H9 (cell line): Measurements from ENCODE around the gene RIPK4. TPM values are rescaled to one million over a fixed set of nuclear protein-coding genes. Genes with fewer than 3 reads are reported as not detected.
A peak's percentile ranks its signal among the peaks of the same experiment; 100 is the strongest.

Experiments used
- DNase-seq: peaks from one replicate; pipeline ENCODE4 v3.0.0-alpha.2; 2017
- H2AFZ ChIP-seq: one replicate; pipeline ENCODE4 v1.6.1; 2013; ENCODE audit warnings: mild to moderate bottlenecking, low read length, control low read depth, moderate library complexity
- H2AK5ac ChIP-seq: 2 replicates; pipeline ENCODE4 v1.6.1; 2013; ENCODE audit warnings: low read length, control low read depth, mixed read lengths; ENCODE audit not compliant: insufficient read length
- H2BK120ac ChIP-seq: one replicate; pipeline ENCODE4 v1.6.1; 2013; ENCODE audit warnings: low read depth, mild to moderate bottlenecking, low read length, control low read depth, inconsistent platforms; ENCODE audit not compliant: poor library complexity, severe bottlenecking
- H2BK12ac ChIP-seq: 2 replicates; pipeline ENCODE4 v1.6.1; 2013; ENCODE audit warnings: low read length, control low read depth, mixed read lengths, low read depth; ENCODE audit not compliant: insufficient read length
- H2BK15ac ChIP-seq: 2 replicates; pipeline ENCODE4 v1.6.1; 2013; ENCODE audit warnings: low read depth, low read length, control low read depth
- H2BK20ac ChIP-seq: one replicate; pipeline ENCODE4 v1.6.1; 2013; ENCODE audit warnings: low read depth, mild to moderate bottlenecking, low read length, control low read depth, inconsistent platforms; ENCODE audit not compliant: poor library complexity, severe bottlenecking
- H2BK5ac ChIP-seq: 2 replicates; pipeline ENCODE4 v1.6.1; 2013; ENCODE audit warnings: low read length, control low read depth, mixed read lengths; ENCODE audit not compliant: insufficient read length
- H3K14ac ChIP-seq: 2 replicates; pipeline ENCODE4 v1.6.1; 2013; ENCODE audit warnings: low read length, control low read depth; ENCODE audit not compliant: insufficient read depth
- H3K18ac ChIP-seq: 2 replicates; pipeline ENCODE4 v1.6.1; 2013; ENCODE audit warnings: low read depth, mild to moderate bottlenecking, mixed read lengths, low read length, control low read depth; ENCODE audit not compliant: insufficient read length
- H3K23ac ChIP-seq: 2 replicates; pipeline ENCODE4 v1.6.1; 2013; ENCODE audit warnings: low read length, control low read depth, mixed read lengths, low read depth; ENCODE audit not compliant: insufficient read length
- H3K23me2 ChIP-seq: 2 replicates; pipeline ENCODE4 v1.6.1; 2013; ENCODE audit warnings: low read depth, mild to moderate bottlenecking, mixed read lengths, low read length, control low read depth; ENCODE audit not compliant: insufficient read length, poor library complexity, severe bottlenecking
- H3K27ac ChIP-seq: 2 replicates; pipeline ENCODE4 v1.5.1; 2013; ENCODE audit warnings: low read length, control low read depth, mixed read lengths, low read depth; ENCODE audit not compliant: insufficient read length
- H3K27me3 ChIP-seq: 2 replicates; pipeline ENCODE4 v1.6.1; 2013; ENCODE audit warnings: low read length, control low read depth, inconsistent platforms; ENCODE audit not compliant: insufficient read depth
- H3K4ac ChIP-seq: 2 replicates; pipeline ENCODE4 v1.6.1; 2013; ENCODE audit warnings: low read depth, mild to moderate bottlenecking, control low read depth, inconsistent platforms, low read length, moderate library complexity
- H3K4me1 ChIP-seq: 2 replicates; pipeline ENCODE4 v1.6.1; 2013; ENCODE audit warnings: low read length, control low read depth, inconsistent platforms; ENCODE audit not compliant: insufficient read depth
- H3K4me2 ChIP-seq: 2 replicates; pipeline ENCODE4 v1.6.1; 2013; ENCODE audit warnings: low read length, control low read depth, mixed read lengths; ENCODE audit not compliant: insufficient read length, insufficient read depth
- H3K56ac ChIP-seq: 2 replicates; pipeline ENCODE4 v1.6.1; 2013; ENCODE audit warnings: low read depth, mild to moderate bottlenecking, mixed read lengths, low read length, control low read depth; ENCODE audit not compliant: insufficient read length
- H3K79me1 ChIP-seq: 2 replicates; pipeline ENCODE4 v1.6.1; 2013; ENCODE audit warnings: low read depth, mild to moderate bottlenecking, moderate library complexity, low read length, control low read depth, inconsistent platforms; ENCODE audit not compliant: insufficient read depth, poor library complexity, severe bottlenecking
- H3K79me2 ChIP-seq: 2 replicates; pipeline ENCODE4 v1.6.1; 2013; ENCODE audit warnings: low read length, control low read depth, inconsistent platforms; ENCODE audit not compliant: insufficient read depth
- H3K9ac ChIP-seq: 2 replicates; pipeline ENCODE4 v1.6.1; 2013; ENCODE audit warnings: low read length, control low read depth, mixed read lengths; ENCODE audit not compliant: insufficient read length; ENCODE audit errors: extremely low read depth
- H3K9me3 ChIP-seq: one replicate; pipeline ENCODE4 v1.6.1; 2013; ENCODE audit warnings: low read depth, low read length, inconsistent platforms; ENCODE audit not compliant: control insufficient read depth
- H3T11ph ChIP-seq: one replicate; pipeline ENCODE4 v1.6.1; 2013; ENCODE audit warnings: mild to moderate bottlenecking, low read length, control low read depth, inconsistent platforms
- H4K20me1 ChIP-seq: one replicate; pipeline ENCODE4 v1.6.1; 2013; ENCODE audit not compliant: control insufficient read depth, insufficient read length, insufficient read depth
- H4K5ac ChIP-seq: 2 replicates; pipeline ENCODE4 v1.6.1; 2013; ENCODE audit warnings: low read depth, mild to moderate bottlenecking, mixed read lengths, low read length, control low read depth; ENCODE audit not compliant: insufficient read length
- H4K8ac ChIP-seq: replicated peaks from 2 replicates; pipeline ENCODE4 v1.6.1; 2013; ENCODE audit warnings: low read length, control low read depth, mixed read lengths, low read depth; ENCODE audit not compliant: insufficient read length
- H4K91ac ChIP-seq: 2 replicates; pipeline ENCODE4 v1.6.1; 2013; ENCODE audit warnings: low read depth, mild to moderate bottlenecking, moderate library complexity, mixed read lengths, low read length, control low read depth; ENCODE audit not compliant: insufficient read length
- H3K27ac Mint-ChIP-seq, 3 experiments: 2 replicates in 2 of 3; 3 replicates in 1 of 3; pipeline ENCODE4 v1.8.0; 2020 to 2021; ENCODE audit warnings: mixed read lengths in 3 of 3, mild to moderate bottlenecking in 1 of 3, moderate library complexity in 1 of 3
- H3K27me3 Mint-ChIP-seq: 2 replicates; pipeline ENCODE4 v1.8.0; 2021; ENCODE audit warnings: low read depth, mild to moderate bottlenecking, moderate library complexity, mixed read lengths
- H3K36me3 Mint-ChIP-seq, 3 experiments: 2 replicates in 2 of 3; 3 replicates in 1 of 3; pipeline ENCODE4 v1.8.0; 2020 to 2021; ENCODE audit warnings: low read depth in 3 of 3, mixed read lengths in 3 of 3; ENCODE audit not compliant: insufficient read depth in 1 of 3
- H3K4me1 Mint-ChIP-seq, 2 experiments: 2 replicates each; pipeline ENCODE4 v1.8.0; 2020; ENCODE audit warnings: mixed read lengths in 2 of 2
- H3K4me3 Mint-ChIP-seq, 2 experiments: 2 replicates in 1 of 2; 3 replicates in 1 of 2; pipeline ENCODE4 v1.8.0; 2020 to 2021; ENCODE audit warnings: mild to moderate bottlenecking in 2 of 2, mixed read lengths in 2 of 2, moderate library complexity in 1 of 2
- H3K9me3 Mint-ChIP-seq, 2 experiments: 2 replicates in 1 of 2; 3 replicates in 1 of 2; pipeline ENCODE4 v1.8.0; 2020; ENCODE audit warnings: mild to moderate bottlenecking in 2 of 2, mixed read lengths in 2 of 2, moderate library complexity in 1 of 2
- CTCF ChIP-seq: fragments of 200-600 bp; sonication (generic); conservative IDR thresholded peaks from 3 replicates; pipeline ENCODE4 v1.8.0; 2021; ENCODE audit warnings: antibody characterized with exemption, mild to moderate bottlenecking
- WGBS: extraction: QIAGEN DNeasy Blood & Tissue Kit; methylation state at CpG from one replicate; pipeline ENCODE4 v1.1.7; 2013; ENCODE audit warnings: missing lambda C conversion rate, low lambda C conversion rate, mixed read lengths; ENCODE audit not compliant: insufficient read length; ENCODE audit errors: extremely low coverage; 5-methylcytosine and 5-hydroxymethylcytosine counted together
- total RNA-seq: library from RNA; stranded (reverse); gene quantifications from 2 replicates; pipeline ENCODE4 v1.2.1, GENCODE V29; 2021

RIPK4 gene
- total RNA-seq, 1 experiment from 2014 or later: 2.9 TPM

GRCh38 chr21:41772351-41773080 is 5.7 kb upstream of the RIPK4 start:
- Histone ChIP-seq H2BK120ac (no peak overlapping the region), H2BK12ac (no peak overlapping the region), H2BK5ac (no peak overlapping the region), H4K20me1 (no peaks in the 10 kb centered on the region), H3K27ac (no peak overlapping the region), H3K18ac (peak overlapping the region; percentile 3), H2BK20ac (no peak overlapping the region), H3K14ac (peak overlapping the region; percentile 26; the same call in 1 of the 2 replicates), H3K27me3 (peaks cover 33% of the 10 kb centered on the region; the same call in 1 of the 2 replicates), H3K23me2 (no peaks in the 10 kb centered on the region), H3K9me3 (no peaks in the 10 kb centered on the region), H3T11ph (no peak overlapping the region), H3K9ac (no peak overlapping the region), H3K79me2 (no peaks in the 10 kb centered on the region), H3K56ac (no peak overlapping the region), H2AK5ac (no peak overlapping the region), H4K8ac (no peak overlapping the region), H4K5ac (no peak overlapping the region), H3K79me1 (no peaks in the 10 kb centered on the region), H2BK15ac (no peak overlapping the region), H2AFZ (no peak overlapping the region), H3K4me1 (0 out of 2 replicates have a peak, but pooled peaks cover 2% of the 10 kb centered on the region), H3K4me2 (no peak overlapping the region), H4K91ac (no peak overlapping the region), H3K4ac (no peak overlapping the region), H3K23ac (no peak overlapping the region)
- H3K36me3 Mint-ChIP-seq: no peaks in the 10 kb centered on the region
- peaks cover 78% of the 10 kb centered on the region for H3K27me3 Mint-ChIP-seq
- DNase-seq: no peak
- no CpG with 5 or more reads among the region's 16 CpGs for WGBS
- H3K4me3 Mint-ChIP-seq: peak overlapping the region in 1 of 2 experiments; percentile 55; a peak in 2 of 5 replicates
- peak; percentile 35; the same call in 2 of the 3 replicates for TF ChIP-seq CTCF
- no peaks in the 10 kb centered on the region; a peak in 2 of 5 replicates for H3K9me3 Mint-ChIP-seq
- peaks cover 32 to 49% of the 10 kb centered on the region in 2 experiments for H3K4me1 Mint-ChIP-seq
- no peak overlapping the region; a peak in 1 of 7 replicates for H3K27ac Mint-ChIP-seq
